SHP77 (cell line): ENCODE results near the gene FAM3A.
A peak's percentile ranks its signal among the peaks of the same experiment; 100 is the strongest.
"Not testable (repeated sequence)": the region's sequence is repeated elsewhere in the genome, so short reads cannot be mapped to it uniquely, and the experiment has no call there.

Experiments used
- DNase-seq, 2 experiments: peaks; one replicate each; lab custom pipeline; 2025; lab: John Stamatoyannopoulos, UW

Gene FAM3A, protein sequence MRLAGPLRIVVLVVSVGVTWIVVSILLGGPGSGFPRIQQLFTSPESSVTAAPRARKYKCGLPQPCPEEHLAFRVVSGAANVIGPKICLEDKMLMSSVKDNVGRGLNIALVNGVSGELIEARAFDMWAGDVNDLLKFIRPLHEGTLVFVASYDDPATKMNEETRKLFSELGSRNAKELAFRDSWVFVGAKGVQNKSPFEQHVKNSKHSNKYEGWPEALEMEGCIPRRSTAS

DNA sequence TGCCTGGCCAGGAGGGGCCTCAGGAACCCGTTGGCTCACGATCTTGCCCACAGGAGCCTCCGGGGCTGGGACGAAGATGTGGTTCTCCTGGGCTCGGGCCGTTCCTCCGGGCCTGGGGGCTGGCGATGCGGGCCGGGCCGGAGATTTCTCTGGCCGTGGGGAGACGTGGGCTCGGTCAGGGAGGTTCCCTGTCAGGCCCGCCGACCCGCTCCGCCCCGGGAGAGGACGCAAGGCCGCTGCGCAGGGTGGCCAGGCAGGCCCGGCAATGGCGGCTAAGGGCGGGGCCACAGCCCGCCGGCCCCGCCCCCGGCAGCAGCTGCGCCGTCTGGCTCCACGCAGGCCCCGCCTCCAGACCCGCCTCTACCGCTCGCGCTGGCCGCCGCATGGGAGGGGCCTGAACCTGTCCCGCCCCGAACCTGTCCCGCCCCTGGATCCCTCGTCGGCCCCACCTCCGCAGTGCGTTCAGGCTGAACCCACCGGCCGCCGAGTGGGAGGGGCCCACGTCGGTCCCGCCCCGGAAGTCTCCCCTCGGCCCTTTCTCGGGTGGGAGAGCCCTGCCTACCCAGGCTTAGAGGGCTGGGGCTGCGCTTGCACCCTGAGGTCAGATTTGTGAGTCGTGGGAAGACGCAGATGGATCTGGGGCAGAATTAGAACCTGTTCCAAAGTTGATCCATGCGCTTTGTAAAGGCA, at the start of gene FAM3A:
Gene FAM3A (minus strand): TSS at position 267 of the 690 bp plus-strand sequence. CDS start 460 bp downstream, outside the sequence.
- DNase-seq, result peak; percentile 53 to 56

DNA sequence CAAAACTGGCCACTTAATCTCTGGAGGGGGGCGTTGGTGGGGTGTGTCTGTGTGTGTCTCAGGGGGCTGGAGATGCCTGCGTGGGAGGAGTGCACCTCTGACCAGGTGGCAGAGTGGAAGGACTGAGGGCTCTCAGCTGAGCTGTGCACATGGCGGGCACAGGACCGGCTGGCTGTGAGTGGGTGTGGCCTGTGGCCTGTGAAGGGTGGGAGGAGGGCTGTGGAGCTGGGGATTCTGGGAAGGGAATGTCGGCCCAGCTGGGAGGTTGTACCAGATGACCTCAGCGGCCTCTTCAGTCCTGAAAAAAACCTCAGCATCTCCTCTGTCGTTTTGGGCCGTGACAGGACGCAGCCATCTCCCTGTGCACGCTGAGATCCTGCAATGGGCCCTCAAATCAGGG, 46.3 kb upstream of the FAM3A start:
- not testable (repeated sequence) for DNase-seq

DNA sequence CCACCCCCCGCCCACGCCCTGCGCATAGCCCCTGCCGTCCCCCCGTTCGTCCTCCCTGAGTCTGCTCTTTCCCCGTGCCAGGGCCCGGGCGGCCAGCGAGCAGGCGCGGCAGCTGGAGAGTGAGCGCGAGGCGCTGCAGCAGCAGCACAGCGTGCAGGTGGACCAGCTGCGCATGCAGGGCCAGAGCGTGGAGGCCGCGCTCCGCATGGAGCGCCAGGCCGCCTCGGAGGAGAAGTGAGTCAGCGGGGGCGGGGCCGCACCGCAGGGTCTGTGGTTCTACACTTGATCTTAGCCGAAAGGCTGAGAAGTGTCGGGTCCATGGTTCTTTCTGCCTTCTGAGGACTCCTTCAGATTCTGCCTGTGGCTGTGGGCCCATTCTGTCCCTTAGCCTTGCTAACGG, 44.3 kb upstream of the FAM3A start:
- DNase-seq, result not testable (repeated sequence)

DNA sequence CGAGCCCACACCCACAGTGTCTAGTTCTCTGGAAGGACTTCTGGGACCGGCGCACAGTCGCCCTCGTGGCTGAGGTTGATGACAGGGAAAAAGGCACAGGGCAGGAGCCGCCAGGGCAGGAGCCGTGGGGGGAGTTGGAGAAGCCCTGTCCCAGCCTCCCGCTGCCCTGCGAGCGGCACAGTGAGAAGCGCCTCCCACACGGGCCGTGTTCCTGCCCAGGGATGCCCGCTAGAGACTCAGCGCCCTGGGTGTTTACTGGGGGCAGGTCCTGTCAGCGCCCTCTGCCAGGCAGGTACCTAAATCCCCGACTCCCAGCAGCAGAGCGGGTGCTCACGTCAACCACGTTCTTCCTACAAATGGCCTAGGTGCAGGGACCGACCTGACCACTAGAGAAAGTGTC, 42.9 kb upstream of the FAM3A start:
- not testable (repeated sequence) for DNase-seq

DNA sequence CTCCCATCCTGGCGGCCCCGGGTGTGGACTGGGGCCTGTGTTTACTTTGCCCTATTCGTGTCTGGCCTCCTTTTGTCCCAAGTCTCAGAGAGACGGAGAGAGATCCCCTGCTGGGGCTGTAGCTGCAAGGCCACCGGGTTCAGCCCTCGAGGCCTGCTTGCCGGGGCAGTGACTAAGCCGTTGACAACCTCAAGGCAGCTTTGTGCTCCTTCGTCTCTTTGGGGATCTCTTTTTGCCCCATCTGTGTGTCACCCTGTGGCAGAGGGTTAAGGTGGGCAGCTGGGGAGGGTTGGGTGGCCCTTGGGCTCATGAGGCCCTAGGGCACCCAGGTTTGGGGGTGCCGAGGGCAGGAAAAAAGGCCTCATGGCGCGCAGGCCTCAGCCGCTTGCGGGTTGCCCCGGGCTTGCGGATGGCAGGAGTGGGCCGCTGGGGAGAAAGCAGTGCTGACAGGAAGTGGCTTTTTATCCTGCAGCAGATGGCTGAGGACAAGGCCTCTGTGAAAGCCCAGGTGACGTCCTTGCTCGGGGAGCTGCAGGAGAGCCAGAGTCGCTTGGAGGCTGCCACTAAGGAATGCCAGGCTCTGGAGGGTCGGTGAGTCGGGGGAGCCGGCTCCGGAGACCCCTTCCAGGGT, 42.1 kb upstream of the FAM3A start:
- DNase-seq, result not testable (repeated sequence)

DNA sequence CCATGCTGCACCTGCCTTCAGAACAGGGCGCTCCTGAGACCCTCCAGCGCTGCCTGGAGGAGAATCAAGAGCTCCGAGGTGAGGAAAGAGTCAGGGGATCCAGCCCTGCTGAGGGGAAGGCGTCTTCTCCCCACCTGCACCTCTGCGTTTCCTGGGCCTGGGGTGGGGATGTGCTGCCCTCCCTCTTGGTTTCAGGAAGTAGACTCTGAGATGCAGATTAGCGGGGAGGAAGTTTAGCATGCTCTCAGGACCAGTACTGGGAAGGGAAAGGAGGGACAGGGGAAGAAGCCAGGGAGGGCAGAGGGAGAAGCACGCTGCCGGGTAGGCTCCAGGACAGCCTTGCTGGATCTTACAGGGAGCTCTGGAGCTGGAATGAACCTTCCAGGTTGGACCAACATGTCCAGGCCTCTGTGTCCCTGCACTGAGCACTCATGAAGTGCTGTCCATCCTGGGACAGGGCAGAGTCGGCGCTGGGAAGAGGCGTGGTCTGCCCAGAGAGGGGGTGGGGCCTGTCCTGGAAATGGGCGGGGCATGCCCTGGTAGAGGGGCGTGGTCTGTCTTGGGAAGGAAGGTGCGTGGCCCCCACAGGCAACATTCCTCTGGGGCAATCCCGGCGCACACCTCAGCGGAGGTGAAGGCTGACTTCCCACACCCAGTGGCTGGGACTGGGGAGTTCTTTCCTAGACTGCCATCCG, 36.2 kb upstream of the FAM3A start:
- not testable (repeated sequence) for DNase-seq

DNA sequence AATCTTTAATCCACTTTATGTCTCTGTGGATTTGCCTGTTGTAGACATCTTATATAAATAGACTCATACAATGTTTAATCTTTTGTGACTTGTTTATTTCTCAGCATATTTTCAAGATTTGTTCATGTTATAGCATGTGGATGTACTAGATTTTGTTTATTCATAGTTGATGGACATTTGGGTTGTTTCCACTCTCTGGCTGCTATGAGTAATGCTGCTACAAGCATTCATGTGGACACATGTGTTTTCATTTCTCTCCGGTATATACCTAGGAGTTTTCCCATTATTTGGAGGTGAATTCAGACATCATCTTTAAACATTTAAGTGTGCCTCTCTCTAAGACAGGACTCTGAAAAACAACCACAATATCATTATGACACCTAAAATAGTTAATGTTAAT, 33.7 kb upstream of the FAM3A start:
- DNase-seq, result no peak

DNA sequence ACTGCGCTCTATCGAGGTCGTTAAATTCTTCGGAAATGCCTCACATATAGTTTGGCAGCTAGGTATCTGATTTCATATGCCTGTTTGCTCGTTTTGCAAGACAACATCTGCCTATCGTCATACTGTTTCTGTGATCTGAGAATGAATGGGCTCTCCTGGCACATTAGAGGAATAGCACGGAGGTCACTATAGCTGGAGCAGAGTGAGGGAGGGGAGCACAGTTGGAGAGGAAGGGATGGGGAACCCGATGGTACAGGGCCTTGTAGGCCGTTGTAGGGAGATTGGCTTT, 31.9 kb upstream of the FAM3A start:
- DNase-seq, result no peak

DNA sequence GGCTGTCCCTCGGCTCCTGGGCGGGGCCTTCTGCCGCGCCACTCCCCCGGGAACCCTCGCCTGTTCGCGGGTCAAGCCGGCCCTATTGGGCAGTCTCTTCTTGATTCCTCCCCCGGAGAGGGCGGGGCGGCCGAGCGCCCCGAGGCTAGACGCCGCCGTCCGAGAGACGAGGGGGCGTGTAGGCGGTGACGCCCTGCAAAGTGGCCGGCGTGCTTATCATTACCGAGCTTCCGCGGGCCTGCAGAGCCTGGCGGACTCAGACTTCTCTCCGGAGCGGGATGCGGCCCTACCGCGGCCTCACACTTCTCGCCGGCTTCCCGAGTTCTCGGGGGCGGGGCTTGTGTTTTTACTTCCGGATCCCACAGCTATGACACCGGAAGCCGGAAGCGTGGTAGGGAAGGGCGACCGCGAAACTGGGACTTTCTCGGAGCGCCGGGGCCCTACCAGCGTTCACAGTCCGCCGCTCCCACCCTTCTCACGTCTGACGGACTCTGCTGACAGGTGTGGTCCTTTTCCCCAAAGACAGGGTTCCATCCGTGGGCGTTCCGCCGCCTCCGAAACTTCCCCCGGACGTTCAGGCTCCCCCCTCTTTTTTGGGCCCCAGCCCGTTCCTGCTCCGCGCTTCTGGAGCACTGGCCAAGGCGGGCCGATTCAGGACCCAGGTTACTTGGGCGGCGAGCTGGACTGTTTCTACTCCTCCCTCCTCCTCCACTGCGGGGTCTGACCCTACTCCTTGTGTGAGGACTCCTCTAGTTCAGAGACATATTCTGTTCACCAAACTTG, 31.4 kb upstream of the FAM3A start, which contains the start of gene IKBKG:
Gene IKBKG (plus strand): TSS at position 376 of the 783 bp plus-strand sequence. CDS start 4,383 bp downstream, outside the sequence.
- DNase-seq, result peak; percentile 74

DNA sequence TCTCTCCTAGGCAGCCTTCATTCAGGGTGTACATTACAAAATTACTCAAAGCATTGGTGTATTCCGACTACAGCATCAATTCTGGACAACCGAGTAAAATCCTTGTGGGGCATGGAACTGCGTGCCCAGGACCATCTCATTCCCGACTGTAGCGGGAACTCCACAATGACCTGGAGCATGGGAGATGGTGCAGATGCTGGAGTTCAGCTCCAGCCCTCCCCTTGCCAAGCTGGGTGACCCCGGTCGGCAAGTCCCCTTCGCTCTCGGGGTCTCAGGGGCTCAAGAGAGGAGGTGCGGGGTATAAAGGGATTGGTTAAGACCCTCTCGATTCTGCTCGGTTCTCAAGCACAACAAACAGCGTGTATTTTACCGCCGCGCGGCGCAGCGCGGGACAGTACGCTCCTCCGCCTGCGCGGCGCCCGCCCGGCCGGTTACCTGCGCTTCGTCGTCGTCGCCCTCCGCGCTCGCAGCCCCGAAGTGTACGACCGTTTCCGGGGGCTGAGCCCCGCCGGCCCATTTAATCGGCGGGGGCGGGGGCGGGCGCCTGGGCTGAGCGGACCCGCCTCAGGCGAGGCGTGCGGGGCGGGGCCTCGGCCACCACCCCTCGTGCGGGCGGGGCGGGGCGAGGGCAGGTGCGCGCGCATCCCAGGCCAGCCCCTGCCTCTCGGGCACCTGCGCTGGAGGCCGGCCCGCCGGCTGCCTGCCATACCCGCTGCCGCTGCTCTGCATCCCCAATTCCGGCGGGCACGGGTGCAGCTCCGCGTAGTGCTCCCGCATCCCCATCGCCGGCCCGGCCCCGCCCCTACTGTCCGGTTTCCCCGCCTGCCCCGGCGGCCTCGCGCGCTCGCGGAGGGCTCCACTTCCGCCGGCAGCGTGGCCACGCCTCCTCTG, 30.6 kb upstream of the FAM3A start, which contains the start of gene G6PD:
Gene G6PD (minus strand): TSS at position 493 of the 891 bp plus-strand sequence. CDS start 691 bp downstream, outside the sequence.
- DNase-seq, result peak; percentile 41 to 64

DNA sequence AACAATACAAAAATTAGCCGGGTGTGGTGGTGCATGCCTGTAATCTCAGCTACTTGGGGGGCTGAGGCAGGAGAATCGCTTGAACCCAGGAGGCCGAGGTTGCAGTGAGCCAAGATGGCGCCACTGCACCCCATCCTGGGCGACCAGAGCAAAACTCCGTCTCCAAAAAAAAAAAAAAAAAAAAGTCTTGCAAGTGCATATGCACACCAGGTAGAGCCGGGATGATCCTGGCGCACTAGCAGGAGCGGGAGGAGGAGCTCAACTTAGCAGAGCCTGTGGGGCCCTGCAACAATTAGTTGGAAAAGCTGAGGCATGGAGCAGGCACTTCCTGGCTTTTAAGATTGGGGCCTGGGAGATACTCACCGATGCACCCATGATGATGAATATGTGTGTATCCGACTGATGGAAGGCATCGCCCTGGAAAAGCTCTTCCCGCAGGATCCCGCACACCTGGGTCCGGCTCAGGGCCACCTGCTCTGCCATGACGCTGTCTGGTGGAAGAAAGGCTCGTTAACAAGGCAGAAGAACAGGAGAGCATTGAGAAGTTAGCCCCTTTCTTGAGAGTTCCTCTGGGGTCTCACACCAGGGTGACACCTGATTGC, 29.7 kb upstream of the FAM3A start:
- DNase-seq, result no peak

DNA sequence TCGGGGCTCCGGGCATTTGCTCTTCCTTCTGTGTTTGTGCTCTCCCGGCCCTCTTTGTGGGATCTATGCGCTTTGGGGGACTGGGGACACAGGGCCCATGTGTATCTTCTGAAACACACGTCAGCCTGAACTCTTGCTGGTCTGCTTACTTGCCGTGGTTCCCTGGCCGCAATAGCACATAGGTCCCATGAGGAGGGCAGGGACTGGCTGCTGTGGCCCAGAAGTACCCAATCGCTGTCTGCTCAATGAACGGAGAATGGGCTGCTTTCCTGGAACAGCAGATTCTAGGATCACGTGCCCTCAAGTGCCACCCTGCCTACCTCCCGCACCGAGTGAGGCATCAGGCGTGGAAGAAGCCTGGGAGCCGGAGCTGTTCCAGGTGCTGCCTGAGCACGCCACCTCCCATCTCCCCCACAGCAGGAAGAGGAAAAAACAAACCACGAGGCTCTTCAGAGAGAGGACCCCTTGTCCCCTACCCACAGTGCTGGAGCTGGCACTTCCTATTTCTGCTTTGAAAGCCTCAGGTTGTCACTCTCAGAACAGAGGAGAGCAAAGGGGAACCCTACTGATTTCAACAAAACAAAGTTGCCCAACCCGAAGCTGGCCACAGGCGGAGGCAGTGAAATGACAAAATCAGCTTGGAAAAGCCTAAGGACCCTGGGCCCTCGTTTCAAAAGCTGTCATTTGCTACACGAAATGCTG, 26.8 kb upstream of the FAM3A start:
- DNase-seq, result peak; percentile 73 to 75

DNA sequence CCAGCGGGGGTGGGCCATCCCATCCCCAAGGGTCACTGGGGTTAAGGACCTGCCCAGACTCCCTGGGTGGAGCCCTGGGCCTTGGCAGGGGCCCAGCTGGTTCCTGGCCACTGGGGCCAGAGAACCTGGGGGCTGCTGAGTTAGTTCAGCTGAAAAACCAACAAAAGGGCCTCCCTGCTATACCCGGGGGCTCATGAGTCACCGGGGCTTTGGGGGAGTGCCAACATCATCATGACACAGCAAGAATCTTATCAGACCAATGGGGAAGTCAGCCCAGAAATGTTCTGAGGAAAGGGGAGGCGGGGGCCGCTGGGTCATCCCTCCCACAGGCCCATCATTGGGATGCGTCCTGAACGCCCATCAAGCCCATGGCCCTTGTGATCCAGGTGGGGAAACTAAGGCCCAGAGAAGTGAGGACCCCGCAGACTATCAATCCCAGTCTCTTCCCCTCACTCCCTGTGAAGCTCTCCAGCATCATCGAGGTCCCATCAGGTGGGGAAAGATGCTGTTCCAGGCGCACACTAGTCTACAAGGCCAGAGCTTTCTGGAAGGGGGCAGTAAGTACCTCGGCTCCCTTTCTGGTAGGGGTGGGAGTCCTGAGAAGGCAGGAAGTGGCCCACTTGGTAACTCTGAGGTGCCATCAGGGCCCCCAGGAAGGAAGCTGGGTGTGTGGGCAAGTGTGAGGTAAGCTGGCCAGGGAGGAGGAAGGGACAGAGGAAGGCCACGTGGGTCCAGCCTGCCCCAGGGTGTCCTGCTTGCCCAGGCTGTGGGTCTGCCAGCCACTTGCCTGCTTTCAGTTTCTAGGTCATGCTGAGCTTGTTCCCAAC, 26.1 kb upstream of the FAM3A start:
- peak; percentile 65 to 67 for DNase-seq

DNA sequence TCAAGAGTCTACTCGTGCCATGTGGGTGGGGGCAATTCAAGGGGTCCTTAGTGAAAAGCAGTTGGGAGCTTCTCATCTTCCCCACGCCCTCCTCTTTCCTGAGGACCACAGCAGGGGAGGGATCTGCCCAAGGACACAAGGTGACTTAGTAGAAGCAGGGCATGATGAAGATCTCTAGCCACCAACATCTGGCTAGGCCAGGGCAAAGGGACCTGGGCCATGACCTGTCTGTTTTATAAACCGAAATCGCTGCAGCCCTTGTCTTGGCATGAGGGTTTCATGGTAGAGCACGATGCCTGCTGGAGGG, 25.5 kb upstream of the FAM3A start:
- no peak for DNase-seq

DNA sequence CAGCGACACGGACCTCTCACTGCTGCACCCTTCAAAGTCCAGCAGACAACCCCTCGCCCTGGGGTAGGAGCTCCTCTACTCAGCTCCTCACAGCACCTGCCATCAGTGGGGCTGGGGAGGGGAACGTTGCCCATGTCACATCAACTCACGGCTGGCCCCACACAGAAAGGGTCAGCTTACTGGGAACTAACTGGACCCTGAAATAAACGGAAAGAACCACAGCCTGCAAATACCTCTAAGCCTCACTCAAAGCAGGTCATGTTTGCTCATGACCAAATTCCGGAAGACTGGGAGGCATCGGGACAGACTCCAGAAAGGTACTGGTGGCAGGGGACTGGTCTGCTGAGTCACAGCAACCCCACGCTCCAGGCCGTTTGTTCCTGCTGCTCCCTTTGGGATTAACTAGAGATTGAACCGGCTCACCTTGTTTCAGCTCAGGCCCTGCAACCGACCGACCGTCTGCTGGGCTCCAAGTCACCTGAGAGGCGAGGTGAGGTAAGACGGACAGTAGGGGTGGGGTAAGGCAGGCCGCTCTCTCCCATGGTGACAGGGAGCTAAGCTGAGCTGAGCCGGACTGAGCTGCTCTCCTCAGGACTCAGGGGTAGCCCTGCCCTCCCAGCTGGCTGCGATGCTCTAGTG, 25.0 kb upstream of the FAM3A start:
- no peak for DNase-seq

DNA sequence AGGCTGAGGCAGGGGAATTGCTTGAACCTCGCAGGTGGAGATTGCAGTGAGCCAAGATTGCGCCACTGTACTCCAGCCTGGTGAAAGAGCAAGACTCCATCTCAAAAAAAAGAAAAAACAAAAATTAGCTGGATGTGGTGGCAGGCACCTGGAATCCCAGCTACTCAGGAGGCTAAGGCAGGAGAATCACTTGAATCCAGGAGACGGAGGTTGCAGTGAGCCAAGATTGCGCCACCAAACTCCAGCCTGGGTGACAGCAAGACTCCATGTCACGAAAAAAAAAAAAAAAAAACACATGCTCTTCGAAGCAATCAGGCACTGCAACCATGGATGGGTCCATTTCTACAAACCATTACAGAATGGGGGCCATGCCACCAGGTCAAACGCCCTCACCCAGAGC, 24.3 kb upstream of the FAM3A start:
- DNase-seq, result not testable (repeated sequence)

DNA sequence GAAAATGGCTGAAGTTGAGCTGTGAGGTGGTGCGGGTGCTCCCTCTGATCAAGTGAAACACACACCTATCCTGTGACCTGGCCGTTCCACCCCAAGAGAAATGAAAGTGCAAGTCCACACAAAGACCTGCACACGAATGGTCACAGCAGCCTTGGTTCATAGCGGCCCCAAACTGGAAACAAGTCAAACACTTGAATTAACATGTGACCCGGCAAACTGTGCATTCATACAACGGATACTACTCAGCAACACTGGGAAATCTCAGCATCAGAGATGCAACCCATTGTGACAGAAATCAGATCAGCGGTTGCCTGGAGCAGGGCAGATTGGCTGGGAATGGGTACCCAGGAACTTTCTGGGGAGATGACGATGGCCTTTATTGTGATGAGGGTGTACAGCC, 23.0 kb upstream of the FAM3A start:
- DNase-seq, result no peak

DNA sequence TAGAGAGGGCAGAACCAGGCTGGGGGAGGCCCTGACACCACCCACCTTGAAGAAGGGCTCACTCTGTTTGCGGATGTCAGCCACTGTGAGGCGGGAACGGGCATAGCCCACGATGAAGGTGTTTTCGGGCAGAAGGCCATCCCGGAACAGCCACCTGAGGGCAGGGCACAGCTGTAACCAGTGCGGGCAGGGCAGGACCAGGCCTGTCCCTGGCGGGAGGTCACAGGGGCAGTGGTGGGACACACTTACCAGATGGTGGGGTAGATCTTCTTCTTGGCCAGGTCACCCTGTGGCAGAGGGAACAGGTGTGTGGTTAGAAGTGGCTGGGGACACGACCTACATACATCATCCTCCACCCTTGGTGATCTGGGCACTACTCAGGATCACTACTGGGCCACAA, 19.9 kb upstream of the FAM3A start:
- no peak for DNase-seq
